GM12892 (cell line): ENCODE data around the gene TMEM109.

Experiments used
- POLR2A ChIP-seq: IDR thresholded peaks from 2 replicates; pipeline ENCODE4 v1.6.1; 2011; ENCODE audit warnings: low read depth, low read length, control low read depth
- POLR2AphosphoS5 ChIP-seq: IDR thresholded peaks from 2 replicates; pipeline ENCODE4 v1.6.1; 2011; ENCODE audit warnings: low read depth, low read length, control low read depth
- TAF1 ChIP-seq: IDR thresholded peaks from 2 replicates; pipeline ENCODE4 v1.6.1; 2011; ENCODE audit warnings: low read depth, mild to moderate bottlenecking, control low read depth, low read length, borderline replicate concordance

- TF ChIP-seq POLR2A (no peak), POLR2AphosphoS5 (no peak), TAF1 (no peak)
These were observed 56.4 kb downstream of the TMEM109 start for GRCh38 chr11:60970369-60970774.
